NCI-H526 treated with DMSO at 0.1 percent for 48 hours (cell line): ENCODE results near the gene COBLL1.

Experiments
- DNase-seq: peaks from one replicate; lab custom pipeline; 2025; lab: John Stamatoyannopoulos, UW

Gene COBLL1

DNA sequence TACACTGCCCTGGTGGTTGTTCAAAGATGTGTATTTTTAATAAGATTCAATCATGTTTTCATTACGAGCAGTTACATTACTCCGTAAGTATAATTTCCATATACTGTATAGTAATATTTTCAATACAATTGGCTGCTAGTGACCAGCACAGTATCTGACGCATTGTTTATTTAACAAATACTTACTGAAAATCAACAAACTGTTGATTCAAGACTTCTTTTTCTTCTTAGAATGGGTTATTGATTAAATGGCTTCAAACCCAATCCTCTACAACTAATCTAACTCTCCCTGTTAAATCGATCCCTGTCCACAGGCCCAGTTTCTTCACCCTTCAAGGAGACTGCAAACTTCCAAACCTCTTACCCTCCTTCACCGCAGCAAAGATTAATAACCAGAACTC lies 18.5 kb downstream of the COBLL1 start:
- no peak for DNase-seq

DNA sequence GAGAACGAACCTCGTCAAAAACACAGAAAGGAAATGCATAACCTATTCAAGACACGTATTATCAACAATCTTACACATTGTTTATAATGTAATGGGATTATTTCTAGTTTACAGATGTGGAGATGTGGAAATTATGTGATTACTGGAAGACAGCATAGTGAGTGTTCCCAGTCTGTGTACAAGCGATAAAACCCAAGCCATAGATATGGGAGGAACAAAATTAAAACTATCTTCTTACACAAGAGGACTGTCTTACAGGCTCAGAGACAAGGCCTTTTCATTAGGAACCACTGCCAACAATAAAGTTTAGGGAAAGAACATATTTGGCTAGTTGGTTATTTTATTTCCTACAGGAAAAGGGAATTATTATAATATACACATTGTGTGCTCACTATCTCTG lies 20.3 kb downstream of the COBLL1 start:
- DNase-seq = no peak

DNA sequence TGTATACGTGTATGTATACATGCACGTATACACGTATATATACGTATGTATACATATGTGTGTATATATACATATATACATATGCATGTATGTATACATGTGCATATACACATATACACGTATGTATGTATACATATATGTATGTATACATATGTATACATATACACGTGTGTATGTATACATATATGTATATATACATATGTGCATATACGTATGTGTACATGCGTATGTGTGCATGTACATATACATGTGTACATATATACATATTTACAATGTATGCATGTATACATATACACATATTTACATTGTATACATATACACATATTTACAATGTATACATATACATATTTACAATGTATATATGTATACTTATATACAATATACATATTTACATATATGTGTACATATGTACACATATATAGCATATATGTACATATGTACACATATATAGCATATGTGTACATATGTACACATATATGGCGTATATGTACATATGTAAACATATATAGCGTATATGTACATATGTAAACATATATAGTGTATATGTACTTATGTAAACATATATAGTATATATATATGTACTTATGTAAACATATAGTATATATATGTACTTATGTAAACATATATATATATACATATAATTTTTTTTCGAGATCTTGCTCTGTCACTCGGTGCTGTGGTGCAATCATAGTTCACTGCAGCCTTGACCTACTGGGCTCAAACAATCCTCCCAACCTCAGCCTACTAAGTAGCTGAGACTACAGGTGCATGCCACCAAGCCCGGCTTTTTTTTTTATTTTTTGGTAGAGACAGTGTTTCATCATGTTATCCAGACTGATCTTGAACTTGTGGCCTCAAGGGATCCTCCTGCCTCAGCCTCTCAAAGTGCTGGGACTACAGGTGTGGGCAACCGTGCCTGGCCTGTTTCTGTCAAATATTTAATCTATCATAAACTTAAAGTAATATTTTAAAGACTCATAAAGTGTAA lies 23.2 kb downstream of the COBLL1 start:
- no peak for DNase-seq

DNA sequence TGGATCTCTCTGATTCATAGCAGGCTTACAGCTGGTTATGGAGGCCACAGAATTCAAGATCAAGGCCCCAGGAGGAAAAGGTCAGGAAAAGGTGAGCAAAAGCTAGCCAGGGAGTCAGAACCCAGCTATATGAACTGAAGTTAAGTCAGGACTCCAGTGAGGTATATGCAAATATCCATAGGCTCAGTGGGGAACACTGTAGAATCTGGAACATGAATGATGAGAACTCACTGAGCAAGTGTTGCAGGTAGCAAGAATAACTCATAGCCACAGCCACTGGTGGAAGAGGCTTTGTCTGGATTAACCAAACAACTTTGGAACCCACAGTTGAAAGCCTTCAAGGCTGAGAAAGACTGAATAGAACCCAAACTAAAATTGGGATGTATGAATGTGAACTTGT lies 24.7 kb downstream of the COBLL1 start:
- DNase-seq = no peak

DNA sequence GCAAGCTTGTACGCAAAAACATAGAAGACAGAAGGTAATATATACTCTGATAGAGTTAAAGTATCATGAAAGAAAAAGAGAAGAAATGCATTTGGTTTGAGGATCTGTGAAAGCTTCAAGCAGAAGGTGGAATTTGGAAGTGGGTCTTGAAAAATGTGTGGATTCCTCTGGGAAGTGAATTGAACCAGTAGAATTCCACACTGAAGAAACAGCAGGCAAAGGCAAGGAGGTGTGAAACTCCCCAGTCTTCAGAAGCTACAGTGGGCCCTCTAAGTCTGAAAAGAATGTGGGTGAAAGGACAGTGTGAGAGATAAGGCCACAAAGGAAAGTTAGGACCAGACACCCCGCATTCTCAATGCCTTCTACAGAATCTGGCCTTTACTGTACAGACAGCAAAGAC lies 25.6 kb downstream of the COBLL1 start:
- no peak for DNase-seq

DNA sequence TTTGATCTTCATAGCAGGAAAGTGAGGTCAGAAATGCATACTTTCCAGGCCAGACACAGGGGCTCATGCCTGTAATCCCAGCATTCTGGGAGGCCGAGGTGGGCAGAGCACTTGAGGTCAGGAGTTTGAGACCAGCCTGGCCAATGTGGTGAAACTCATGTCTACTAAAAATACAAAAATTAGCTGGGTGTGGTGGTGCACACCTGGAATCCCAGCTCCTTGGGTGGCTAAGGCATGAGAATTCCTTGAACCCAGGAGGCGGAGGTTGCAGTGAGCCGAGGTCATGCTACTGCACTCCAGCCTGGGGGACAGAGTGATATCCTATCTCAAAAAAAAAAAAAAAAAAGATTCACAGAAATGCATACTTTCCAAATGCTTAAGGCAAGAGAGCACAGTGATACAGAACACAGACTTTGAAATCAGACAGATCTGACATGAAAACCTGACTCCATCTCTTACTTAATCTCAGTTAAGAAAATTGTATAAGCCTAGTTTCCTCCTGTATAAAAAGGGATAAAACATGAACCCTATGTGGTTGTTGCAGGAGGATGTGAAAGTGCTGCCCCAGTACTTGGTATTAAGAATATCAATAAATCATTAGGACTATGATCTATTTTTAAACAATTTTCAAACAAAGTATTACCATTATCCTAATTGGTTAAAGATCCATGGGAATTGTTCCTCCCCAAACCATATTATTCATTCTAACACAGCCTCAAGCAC lies 26.4 kb downstream of the COBLL1 start:
- no peak for DNase-seq

DNA sequence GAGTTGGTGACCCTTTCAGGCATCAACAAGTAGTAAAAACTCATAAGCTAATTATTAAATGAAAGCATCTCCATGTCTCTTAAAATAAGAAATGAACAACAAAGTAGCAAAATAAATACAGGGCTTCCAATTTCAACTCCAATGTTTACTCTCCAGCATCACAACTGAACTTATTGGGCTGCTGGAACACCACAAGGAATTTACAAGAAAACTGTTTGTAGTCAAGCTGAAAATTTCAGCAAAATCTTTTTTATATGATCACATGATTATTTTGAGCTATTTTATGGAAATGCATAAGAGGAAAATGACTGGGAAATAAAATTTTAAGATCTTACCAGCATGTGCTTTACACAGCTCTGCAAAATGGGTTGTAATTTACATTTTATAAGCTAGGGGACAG lies 28.1 kb downstream of the COBLL1 start:
- DNase-seq = no peak

DNA sequence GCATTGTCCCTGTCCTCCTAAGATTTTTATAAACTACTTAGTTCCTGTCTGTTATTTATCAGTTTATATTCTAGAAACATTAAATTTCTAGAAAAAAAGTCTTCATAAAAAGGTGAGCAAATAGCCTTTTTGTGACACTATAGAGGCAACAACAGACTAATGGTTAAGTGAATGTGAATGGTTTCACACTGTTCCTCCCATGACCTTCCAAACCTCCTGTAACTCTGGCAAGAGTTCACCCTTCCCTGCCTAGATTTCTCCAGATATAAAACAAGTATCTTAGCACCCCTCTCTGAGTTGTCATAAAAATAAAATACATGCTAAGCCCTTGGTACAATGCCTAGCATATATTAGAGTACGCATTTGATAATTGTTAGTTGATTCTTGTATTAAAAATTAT lies 29.2 kb downstream of the COBLL1 start:
- DNase-seq = no peak

DNA sequence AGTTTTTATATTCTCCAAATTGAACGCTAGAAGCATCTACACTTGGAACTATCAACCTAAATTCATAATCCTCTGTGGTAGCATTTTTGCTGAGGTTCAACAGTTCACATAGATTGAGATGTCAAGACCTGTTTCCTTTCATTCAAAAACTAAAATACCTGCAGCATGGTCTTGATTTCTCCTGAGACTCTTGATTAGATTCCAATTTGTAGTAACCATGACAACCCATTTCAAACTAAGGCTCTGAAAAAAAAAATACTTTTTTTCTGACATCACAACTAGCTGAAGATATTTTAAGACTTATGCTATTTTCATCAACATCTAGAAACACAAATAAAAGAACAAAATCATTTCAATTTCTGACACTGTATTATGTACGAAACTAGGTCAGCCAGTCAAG lies 29.8 kb downstream of the COBLL1 start:
- no peak for DNase-seq

DNA sequence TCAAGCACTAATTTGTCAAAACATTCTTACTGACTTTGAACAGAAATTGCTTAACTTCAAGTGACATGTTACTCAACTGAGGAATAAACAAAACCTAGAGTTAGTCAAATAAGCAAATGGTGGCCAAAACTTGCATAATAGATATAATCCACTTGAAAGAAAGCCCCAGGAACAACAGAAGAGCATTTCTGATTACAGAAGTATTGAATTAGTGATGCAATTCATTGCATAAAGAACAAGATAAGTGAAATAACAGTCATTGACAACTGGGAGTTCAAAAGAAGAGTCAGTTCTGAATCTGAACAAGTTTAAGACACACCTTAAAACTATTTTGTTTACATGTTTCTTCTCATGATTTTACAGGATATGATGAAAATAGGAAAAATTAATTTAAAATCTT lies 30.8 kb downstream of the COBLL1 start:
- DNase-seq = no peak

DNA sequence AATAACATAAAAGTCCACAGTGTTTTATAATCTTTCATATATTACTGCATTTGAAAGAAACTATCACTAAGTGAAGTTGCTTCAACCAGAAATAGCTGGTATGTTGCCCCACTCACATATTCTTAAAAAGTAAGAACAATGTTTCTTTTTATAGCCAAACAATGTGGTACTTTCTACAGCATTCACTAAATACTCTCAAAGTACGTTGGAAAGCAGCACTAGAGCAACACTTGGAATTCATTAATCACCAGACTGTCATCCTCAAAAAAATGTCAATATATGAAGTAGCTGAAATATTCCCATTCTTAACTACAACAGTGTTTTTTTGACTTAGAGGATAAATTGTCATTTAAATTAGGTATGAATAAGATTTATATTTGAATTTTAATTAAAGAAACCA lies 32.8 kb downstream of the COBLL1 start:
- DNase-seq = no peak

DNA sequence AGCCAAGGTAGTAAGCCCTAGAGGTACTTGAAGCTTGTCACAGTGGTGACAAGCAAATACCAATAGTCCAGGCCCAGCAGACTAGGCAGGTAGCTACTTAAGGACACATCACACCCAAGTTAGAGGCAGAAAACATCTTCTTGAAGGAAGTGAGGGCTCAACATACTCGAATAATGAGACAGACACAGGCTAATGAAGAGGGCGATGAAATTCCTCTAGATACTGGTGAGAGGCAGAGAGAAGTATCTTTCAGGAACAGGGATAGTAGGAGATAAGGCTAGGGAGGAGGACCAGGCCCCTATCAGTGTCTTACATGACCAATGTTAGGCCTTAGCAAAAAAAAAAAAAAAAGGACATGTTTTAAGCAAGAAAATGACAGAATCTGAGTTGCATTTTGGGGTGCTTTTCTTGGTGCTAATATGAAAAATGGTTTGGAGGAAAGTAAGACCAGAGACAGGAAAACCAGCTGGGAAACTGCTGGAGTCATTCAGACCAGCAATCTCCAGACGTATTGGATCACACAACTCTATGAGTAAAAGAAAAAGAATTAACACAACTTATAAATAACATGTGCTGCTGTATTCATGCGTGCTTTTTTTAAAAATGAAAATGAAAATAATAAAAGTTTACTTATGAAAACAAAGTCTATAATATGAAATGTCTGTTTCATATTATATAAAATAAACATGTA lies 37.7 kb downstream of the COBLL1 start:
- no peak for DNase-seq

DNA sequence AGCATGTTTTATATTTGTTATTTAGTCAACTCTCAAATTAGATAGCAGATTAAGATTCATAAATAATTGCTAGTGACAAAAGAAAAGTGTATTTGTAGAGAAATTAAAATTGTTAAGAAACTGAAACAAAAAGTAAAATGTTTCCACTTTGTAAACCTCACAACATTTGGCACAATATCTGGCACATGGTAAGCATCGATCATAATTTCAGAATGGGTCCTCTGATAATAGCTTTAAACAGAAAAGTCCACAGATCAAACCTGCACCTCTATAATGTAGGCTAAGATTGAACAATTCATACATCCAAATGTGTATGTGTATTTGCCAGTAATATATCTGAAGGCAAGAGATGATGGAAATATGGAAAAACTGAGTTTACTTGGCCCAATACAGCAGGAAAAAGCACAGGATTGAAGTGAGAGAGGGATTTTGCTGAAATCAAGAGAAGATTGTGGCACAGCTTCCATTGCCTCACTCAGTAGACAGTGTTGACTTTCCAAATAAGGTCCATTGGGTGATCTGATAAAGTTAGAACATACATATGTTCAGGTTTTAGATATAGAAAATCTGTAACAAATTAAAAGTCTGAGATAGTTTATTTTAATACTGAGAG lies 39.4 kb downstream of the COBLL1 start:
- no peak for DNase-seq

DNA sequence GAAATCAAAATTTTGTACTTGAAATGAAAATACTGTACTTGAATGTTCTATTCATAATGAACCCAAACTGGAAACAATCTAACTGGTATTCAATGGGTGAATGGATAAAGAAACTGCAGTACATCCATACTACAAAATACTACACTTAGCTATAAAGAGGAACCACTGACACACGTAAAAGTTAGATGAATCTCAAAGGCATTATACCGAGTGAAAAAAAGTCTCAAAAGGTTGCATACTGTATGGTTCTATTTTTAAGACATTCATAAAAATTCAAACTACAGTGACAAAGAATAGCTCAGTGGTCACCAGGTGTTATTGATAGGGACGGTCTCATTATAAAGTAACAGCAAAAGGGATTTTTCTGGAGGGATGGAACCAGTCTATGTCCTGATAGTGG lies 41.1 kb downstream of the COBLL1 start:
- DNase-seq = no peak

DNA sequence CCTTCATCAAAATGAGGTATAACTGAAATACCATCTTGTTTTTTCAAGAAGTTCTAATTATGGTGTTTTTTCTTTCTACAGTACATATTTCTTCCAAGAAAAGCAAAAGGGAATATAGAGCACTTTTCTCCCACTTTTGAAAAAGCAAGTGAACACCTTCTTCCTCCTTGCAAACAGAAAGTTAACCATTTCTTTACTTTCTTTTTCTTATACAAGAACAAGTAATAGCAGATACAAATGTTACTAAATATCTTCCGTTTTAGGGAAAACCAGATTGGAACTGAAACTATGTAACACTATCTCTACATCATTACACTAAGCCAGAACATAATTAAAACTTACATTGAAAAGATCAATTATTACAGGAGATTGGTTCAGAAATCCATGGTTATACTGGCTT lies 44.0 kb downstream of the COBLL1 start:
- DNase-seq = no peak

DNA sequence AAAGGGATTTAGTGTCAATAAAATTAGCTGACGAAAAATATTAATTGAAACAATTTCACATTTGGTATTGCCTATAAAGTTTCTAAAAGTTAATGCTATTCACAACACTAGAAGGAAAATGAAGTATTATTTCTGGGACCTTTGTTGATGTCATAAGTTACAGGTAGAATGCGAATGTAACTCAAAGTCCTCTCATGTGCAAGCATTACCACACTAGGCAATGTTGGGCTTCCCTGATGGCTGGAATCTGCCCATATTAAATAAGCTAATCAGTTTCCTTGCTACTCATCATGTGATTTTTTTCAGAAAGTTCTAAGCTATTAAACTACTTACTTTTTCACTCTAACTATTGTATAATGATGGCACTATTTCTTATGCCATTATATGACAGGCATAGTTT lies 44.6 kb downstream of the COBLL1 start:
- no peak for DNase-seq

DNA sequence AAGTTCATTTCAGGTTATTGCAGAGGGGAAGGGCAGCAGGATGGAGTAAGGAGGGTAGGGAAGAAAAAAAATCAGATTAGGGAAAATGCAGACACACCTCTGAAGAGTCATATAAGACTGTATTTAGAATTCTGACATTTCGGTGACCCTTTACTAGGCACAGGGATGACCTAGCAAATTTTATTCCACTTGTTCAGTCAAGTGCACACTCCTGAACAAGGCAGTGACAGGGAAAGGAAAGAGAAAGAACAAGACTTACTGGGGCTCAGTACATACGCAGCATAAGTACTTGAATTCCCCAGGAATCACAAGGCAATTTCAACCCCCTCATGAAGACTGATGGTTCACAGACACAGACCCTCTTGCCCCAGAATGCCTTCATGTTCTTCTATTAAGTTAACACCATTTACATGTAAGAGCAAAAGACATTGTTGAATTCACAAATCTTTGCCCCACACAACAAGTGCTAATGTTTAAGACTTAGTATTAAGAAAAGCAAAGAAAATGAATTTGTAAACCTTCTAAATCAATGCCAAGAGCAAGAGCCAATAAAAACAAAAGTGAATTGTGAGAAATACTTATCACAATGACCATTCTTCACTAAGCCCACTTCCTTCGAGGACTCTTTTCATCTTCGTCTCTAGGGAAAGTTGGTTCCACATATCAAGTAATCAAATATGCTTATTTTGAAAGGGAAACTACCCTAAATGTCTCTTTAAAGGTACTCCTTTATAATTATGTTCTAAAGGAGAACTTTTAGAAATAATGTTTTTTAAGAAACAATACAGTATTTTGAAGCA lies 47.0 kb downstream of the COBLL1 start:
- no peak for DNase-seq

DNA sequence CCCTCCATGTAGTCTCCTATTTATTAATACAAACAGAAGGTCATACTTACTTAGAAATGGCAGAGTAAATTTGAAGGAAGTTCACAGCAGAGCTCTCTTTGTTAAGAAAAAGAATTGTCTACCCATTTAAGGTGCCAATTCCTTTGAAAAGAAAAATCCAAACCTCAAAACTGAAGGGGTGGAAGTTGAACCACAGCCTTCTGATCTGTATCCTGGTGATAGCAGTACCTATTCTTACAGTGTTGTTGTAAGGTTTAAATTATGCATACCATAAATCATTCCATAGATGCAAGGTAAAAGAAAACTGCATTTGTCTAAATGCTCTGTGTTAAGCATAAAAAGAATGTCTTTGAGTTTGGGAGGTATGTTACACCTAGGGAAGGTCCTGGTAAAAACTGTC lies 47.6 kb downstream of the COBLL1 start:
- no peak for DNase-seq

DNA sequence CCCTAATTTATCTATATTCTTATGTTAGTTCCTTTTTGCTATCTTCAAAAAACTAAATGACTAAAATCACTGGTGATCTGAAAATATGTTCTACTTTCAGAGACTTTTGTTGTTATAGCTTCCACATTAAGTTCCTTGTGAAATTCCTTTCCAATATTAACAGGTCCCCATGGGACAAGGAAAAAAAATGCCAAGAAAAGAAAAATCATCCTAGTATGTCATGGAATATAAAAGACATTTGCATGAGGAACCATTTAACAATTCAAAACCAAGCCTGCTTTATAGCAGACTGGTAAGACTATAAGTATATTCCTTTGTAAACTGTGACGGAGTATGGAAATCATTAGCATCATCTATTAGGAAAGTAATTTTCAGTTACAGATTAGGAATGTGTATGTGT lies 48.1 kb downstream of the COBLL1 start:
- no peak for DNase-seq

DNA sequence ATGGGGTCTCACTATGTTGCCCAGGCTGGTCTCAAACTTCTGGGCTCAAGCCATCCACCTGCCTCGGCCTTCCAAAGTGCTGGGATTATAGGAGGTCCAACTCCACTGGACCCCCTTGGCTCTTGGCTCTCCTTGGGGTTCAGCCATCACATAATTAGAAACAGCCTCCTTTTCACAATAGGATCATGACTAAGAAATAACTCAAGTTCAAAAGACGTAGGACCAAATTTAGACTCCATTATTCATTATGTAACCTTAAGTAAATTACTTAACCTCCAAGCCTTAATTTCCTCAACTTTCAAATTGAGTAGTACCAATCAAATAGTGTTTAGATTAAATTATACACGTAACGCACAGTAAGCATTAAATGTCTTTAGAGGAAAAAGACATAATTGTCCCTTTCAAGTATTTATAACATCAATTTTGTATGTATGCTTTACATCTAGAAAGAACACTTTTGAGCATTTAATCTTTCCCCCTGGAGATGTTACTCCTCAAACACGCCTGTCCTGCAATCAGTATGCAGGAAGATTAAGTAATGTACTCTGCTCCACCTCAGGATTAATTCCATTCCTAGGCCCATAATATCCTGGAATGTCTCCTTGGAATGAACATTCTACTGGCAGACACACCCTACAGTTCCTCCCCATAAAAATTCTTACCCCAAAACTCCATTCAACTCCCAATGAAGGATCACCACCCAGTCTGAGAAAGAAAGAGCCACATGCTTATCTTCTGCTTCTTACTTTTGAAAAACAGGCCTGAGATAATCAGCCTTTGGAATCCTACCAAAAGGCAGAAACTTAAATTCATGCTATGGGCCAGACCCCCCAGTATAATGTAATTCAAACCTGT lies 49.1 kb downstream of the COBLL1 start:
- DNase-seq = no peak

DNA sequence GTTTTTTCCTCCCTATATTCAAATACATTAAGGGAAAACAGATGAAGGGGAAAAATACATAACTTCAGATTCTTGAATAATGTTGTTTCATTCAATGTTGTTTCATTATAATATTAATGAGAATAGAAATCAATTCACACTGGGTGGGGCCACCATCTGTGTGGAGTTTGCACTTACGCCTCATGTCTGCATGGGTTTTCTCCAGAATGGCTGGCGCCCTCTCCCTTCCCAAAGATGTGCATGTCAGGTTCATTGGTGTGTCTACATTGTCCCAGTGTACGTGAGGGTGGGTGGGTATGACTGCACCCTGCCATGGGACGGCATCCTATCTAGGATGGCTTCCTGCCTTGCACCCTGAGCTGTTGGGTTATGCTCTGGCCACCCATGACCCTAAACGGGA lies 51.7 kb downstream of the COBLL1 start:
- no peak for DNase-seq
